MV-4-11 (cell line): ENCODE measurements around the gene TRAF6.
A peak's percentile ranks its signal among the peaks of the same experiment; 100 is the strongest.
"Not testable (repeated sequence)": the region's sequence is repeated elsewhere in the genome, so short reads cannot be mapped to it uniquely, and the experiment has no call there.

Source experiments
- DNase-seq: peaks from one replicate; lab custom pipeline; 2025; lab: John Stamatoyannopoulos, UW

Gene TRAF6

GRCh38 chr11:36509694-36510593 is at the start of gene TRAF6:
Gene TRAF6 (minus strand): TSS chr11:36510272. CDS start chr11:36501515, 8,757 bp downstream.
- DNase-seq: peak; percentile 73

DNA sequence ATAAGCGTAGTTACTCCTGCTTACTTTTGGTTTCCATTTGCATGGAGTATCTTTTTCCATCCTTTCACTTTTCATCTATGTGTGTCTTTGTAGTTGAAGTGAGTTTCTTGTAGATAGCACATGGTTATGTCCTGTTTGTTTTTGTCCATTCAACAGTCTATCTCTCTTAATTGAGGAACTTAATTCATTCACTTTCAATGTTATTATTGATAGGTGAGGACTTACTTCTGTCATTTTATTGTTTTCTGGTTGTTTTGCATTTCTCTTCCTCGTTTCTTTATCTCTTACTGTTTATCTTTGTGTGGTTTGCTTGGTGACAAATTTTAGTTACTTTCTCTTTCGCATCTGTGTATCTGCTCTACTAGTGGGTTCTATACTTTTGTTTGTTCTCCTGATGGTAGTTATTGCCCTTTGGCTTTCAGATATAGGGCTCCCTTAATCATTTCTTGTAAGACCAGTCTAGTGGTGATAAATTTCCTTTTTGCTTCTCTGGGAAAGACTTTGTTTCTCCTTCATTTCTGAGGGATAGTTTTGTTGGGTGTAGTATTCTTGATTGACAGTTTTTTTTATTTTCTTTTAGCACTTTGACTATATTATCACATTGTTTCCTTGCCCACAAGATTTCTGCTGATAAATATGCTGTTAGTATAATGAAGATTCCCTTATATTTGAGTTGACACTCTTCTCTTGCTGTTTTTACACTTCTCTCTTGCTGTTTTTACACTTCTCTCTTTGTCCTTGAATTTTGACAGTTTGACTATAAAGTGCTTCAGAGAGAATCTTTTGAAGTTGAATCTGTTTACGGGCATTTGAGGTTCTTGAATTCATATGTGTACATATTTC is 48.7 kb upstream of the TRAF6 start:
- DNase-seq: no peak

- no peak for DNase-seq
Measured at GRCh38 chr11:36557991-36558390, 47.9 kb upstream of the TRAF6 start.

GRCh38 chr11:36557390-36557789 is 47.3 kb upstream of the TRAF6 start:
- DNase-seq: not testable (repeated sequence)

- DNase-seq: no peak
Measured at GRCh38 chr11:36550385-36551115, 40.5 kb upstream of the TRAF6 start.

DNA sequence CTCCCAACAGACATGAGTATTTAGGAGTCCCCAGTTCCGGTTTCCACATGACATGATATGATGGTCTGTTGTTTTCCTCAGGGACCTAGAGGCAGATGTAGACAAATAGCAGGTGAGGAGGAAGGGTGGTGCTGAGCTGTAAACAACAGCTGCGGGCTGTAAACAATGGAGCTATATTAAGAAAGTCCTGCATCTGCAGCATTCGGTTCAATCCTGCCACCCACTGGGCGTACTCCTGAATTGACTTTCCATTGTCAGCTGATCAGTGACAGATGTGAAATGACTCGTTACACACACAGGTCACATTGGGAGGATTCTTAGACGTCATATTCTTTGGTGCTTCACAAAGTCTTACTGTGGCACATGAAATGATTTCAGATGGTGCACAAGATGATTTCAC is 30.9 kb upstream of the TRAF6 start:
- DNase-seq: peak; percentile 55

DNA sequence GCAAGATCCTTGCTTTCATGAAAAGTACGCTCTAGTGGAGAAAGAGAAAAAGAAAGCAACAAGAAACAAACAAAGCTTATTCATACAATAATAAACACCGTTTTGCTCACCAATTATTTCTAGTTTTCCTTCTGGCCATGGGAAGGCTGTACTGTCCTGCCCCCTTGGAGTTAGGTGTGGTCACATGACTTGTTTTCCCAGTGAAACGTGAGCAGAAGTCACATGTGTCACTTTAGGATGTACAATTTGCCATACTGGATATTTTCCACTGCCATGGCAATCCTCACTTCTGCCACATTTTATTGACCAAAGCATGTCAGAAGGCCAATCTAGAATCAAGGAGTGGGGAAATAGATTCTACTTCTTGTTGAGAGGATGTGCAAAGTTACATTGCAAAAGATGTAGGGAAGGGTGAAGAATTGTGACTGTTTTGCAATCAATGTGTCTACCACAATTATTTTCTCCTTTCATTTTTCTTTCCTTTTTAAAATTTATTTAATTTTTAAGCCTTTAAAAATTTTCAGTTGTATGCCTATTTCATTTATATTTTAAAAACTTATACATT is 24.3 kb upstream of the TRAF6 start:
- DNase-seq: no peak

GRCh38 chr11:36532941-36533601 is 23.0 kb upstream of the TRAF6 start:
- peak; percentile 36 for DNase-seq

GRCh38 chr11:36530840-36531239 is 20.8 kb upstream of the TRAF6 start:
- DNase-seq: no peak

GRCh38 chr11:36513965-36514364 is 3.9 kb upstream of the TRAF6 start:
- DNase-seq: no peak

GRCh38 chr11:36512016-36512415 is 1.9 kb upstream of the TRAF6 start:
- DNase-seq: no peak

- DNase-seq: not testable (repeated sequence)
Measured at GRCh38 chr11:36511062-36511461, 990 bp upstream of the TRAF6 start.

DNA sequence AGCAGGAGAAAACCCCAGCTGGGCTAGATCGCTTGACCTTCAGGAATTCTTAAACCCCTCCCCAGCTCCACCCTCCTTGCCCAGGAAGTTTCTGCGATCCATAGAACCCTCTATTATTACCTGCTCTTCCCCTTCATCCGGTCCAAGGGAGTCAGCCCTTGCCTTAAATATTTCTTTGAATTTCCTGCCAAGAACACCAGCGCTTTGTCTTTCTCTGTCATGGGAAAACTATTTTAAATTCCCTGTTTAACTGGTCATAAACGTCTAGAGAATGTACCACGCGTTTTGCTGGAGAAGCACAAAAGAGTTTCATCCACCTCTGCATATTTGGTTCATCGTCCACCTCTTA is 496 bp upstream of the TRAF6 start:
- DNase-seq: no peak

- peak; percentile 15 for DNase-seq
Measured at GRCh38 chr11:36509201-36509639, 852 bp downstream of the TRAF6 start.

- DNase-seq: no peak
Measured at GRCh38 chr11:36508743-36509142, 1.3 kb downstream of the TRAF6 start.

- peak; percentile 29 for DNase-seq
Measured at GRCh38 chr11:36507824-36508489, 2.1 kb downstream of the TRAF6 start.

DNA sequence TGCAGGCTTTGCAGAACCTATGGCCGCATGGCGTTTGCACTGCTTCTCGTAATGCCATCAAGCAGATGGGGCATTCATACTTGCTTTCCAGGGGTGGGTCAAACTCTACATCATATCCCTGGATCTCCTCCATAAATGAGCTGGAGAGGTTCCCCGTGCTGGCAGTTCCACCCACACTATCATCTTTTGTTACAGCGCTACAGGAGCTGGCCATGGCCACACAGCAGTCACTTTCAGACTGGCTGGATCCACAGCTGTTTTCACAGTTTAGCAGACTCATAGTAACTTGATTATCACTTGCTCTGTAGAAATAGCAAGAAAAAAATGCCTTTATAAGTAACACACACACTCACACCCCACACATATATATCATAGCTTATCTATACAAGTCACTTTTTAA is 8.8 kb downstream of the TRAF6 start:
- DNase-seq: no peak

GRCh38 chr11:36500315-36500721 is 9.8 kb downstream of the TRAF6 start:
- peak; percentile 93 for DNase-seq

DNA sequence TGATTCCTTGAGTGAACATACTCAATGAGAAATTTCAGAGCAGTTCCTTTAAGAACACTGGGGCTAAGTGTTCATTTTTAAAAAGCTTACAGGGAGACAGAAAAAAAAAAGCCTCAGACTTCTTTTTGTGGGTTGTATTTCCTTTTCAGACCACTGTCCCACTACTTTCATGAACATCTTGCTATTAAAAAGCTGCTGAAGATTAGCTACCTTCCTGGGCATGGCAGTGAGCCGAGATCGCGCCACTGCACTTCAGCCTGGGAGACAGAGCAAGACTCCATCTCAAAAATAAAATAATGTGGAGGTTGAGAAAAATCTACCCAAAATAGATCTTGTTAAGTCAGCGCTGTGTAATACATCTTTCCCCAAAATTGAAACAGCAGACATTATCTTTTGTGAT is 10.8 kb downstream of the TRAF6 start:
- DNase-seq: peak; percentile 39

DNA sequence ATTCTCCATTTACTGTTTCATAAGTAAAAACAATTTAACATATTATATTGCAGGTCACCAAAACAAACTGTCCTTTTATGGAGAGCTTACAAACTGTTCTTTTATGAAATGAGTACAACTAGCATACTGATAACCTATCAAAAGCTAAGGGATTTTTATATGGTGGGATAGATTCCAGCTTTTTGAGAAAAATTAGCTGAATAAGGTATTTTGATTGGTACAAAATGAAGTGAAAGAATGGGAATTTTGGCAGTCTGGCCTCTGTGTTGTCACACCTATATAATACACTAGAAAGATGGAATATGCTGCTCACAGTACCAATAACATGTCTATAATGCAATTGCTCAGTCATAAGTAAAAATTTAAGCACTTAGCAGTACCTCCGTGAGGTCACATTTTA is 11.4 kb downstream of the TRAF6 start:
- no peak for DNase-seq

GRCh38 chr11:36493332-36493731 is 16.7 kb downstream of the TRAF6 start:
- no peak for DNase-seq
